B cell (primary cell): ENCODE data around the gene FAM114A2.

ENCODE experiments used
- EZH2 ChIP-seq: IDR thresholded peaks from 2 replicates; pipeline ENCODE4 v1.6.1; 2012; ENCODE audit warnings: borderline replicate concordance, low read depth, mild to moderate bottlenecking, moderate library complexity, low read length; ENCODE audit not compliant: insufficient read depth, poor library complexity, severe bottlenecking
- TF ChIP-seq, protein P1 (sequence below): fragments of 200-600 bp; IDR thresholded peaks from one replicate; pipeline ENCODE4 v1.8.0; 2022; ENCODE audit warnings: antibody characterized with exemption, mild to moderate bottlenecking

DNA sequence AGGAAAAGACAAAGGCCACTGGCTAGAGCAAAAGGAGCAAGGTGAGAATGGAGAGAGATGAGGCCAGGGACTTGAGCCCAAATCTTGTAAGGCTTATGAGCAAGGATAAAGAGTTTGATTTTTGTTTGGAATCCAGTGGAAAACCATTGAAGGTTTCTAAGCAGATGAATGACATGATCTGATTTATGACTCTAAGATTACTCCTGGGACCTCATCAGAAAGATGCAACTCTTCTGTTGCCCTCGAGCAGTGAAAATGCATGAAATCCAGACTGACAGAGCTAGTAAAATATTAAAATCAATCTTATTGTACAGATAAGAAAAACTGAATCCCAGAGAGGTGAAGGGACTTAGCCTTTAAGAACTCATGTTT, 734 bp upstream of the FAM114A2 start:
- TF ChIP-seq, protein P1, sequence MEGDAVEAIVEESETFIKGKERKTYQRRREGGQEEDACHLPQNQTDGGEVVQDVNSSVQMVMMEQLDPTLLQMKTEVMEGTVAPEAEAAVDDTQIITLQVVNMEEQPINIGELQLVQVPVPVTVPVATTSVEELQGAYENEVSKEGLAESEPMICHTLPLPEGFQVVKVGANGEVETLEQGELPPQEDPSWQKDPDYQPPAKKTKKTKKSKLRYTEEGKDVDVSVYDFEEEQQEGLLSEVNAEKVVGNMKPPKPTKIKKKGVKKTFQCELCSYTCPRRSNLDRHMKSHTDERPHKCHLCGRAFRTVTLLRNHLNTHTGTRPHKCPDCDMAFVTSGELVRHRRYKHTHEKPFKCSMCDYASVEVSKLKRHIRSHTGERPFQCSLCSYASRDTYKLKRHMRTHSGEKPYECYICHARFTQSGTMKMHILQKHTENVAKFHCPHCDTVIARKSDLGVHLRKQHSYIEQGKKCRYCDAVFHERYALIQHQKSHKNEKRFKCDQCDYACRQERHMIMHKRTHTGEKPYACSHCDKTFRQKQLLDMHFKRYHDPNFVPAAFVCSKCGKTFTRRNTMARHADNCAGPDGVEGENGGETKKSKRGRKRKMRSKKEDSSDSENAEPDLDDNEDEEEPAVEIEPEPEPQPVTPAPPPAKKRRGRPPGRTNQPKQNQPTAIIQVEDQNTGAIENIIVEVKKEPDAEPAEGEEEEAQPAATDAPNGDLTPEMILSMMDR = no peak
- TF ChIP-seq EZH2 = no peak
